ENCODE data around the gene RPS8. TPM values are rescaled to one million over a fixed set of nuclear protein-coding genes. Genes with fewer than 3 reads are reported as not detected.
"Not testable (repeated sequence)": the region's sequence is repeated elsewhere in the genome, so short reads cannot be mapped to it uniquely, and the experiment has no call there.

RPS8 gene
- total RNA-seq, 2 donors from 2014 or later: 1,019 to 1,075 TPM

DNA sequence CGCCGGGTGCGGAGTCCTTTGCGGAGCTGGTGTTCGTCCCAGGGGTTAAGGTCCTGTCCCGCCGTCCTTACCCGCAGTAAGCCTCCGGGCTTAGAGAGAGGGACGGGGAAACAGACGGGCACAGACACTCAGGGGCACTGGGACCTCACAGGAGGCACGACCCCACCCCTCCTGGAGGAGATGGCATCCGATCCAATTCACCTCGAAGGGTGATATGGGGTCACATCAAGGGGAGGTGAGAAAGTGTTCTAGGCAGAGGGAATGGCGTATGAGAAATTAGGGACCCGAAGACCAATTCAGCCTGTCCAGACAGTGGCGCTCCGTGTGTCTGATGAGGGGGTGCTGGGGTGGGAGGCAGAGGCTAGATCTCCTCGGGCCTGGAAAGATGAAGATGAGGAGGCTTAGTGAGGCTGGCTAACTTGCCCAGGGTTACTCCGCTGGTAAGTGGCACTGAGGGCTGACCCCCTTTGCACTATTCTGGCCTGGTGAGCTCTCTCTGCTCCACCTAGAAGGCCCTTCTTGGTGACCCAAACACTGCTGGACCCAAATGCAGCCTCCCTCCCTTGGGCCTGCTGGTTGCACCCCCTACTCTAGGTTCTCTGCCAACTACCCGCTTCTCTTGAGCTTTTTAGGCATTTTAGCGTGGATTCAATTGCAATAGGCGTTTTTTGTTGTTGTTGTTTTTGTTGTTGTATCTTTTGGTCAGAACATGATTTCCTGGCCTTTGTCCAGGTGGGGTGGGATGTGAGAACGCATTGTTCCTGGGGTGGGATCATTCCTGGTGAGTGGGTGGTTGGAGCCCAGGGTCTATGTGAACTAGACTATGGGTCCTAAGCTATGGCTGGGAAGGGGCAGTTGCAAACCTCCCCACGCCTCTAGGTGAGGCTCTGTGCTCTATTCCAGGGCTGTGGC, 45.2 kb downstream of the RPS8 start:
- Histone ChIP-seq H3K9me3 (no peaks in the 10 kb centered on the region), H3K27me3 (replicated peaks; ENCODE audit: insufficient read depth) (no peaks in the 10 kb centered on the region), H3K36me3 (no peaks in the 10 kb centered on the region), H3K4me1 (ENCODE audit: control insufficient read depth in 1 of 2, low read depth in 2 of 2) (peaks cover 3 to 32% of the 10 kb centered on the region in 2 donors), H3K27ac (peak overlapping the region; percentile 91 to 97), H3K4me3 (peak overlapping the region; percentile 77)
- ATAC-seq (ENCODE audit: insufficient number of reproducible peaks, low FRiP score, low read depth): no peak
- TF ChIP-seq, protein P1, sequence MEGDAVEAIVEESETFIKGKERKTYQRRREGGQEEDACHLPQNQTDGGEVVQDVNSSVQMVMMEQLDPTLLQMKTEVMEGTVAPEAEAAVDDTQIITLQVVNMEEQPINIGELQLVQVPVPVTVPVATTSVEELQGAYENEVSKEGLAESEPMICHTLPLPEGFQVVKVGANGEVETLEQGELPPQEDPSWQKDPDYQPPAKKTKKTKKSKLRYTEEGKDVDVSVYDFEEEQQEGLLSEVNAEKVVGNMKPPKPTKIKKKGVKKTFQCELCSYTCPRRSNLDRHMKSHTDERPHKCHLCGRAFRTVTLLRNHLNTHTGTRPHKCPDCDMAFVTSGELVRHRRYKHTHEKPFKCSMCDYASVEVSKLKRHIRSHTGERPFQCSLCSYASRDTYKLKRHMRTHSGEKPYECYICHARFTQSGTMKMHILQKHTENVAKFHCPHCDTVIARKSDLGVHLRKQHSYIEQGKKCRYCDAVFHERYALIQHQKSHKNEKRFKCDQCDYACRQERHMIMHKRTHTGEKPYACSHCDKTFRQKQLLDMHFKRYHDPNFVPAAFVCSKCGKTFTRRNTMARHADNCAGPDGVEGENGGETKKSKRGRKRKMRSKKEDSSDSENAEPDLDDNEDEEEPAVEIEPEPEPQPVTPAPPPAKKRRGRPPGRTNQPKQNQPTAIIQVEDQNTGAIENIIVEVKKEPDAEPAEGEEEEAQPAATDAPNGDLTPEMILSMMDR (IDR thresholded peaks at IDR 0.05): no peak
- no peak for DNase-seq (ENCODE audit: low spot score)

DNA sequence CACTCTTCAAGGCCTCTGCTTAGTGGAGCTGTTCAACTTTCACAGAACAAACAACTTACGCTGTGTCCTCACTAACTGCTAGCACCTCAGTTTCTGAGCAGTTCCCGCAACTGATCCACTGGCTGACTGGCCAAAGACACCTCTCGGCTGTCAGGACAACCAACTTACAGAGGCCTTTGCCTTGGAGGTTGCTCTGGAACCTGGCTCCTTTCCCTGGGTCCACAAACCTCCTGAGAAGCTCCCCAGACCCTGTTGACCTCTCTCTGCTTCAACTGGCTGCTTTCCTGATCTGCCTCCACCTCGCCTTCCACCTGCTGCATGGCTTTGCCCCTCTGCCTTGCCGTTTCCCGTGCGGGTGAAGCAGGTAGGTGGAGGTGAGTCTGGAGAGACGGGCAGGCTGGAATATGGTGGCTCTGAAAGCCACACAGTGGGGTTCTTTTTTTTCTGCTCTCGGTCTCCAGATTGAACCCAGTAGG, 45.9 kb downstream of the RPS8 start:
- ATAC-seq (ENCODE audit: insufficient number of reproducible peaks, low FRiP score, low read depth) (no peak), DNase-seq (ENCODE audit: low spot score) (no peak)
- Histone ChIP-seq H3K9me3 (no peaks in the 10 kb centered on the region), H3K4me3 (no peak overlapping the region), H3K27ac (peak overlapping the region; percentile 91 to 97), H3K36me3 (no peaks in the 10 kb centered on the region), H3K4me1 (ENCODE audit: control insufficient read depth in 1 of 2, low read depth in 2 of 2) (peaks cover 3 to 32% of the 10 kb centered on the region in 2 donors), H3K27me3 (replicated peaks; ENCODE audit: insufficient read depth) (no peaks in the 10 kb centered on the region)
- TF ChIP-seq, protein P1 (IDR thresholded peaks at IDR 0.05): no peak

DNA sequence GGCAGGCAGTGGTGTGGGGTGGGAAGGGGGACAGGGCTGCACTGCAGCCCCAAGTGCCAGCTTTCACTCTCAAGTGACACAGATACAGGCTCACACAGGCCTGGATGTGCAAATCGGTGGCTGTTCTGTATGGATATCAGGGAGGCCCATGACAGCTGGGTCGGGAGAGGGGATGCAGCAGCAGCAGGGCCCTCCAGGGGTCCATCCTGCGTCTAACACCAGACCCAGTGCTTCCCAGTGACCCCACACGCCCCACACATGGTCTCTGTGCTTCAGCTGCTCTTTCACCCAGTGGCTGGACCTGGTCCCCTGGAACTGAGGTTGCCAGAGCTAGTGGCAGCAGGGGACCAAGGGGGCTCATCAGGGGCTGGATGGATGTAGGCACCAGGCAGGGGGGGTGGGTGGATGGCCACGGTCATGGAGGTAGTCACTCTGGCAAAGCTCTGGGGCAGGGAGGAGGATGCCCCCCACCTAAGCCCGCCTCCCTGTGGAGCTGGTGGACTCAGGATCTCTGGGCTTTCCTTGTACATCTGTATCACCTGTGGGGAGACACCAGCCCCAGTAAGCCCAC, 46.9 kb downstream of the RPS8 start:
- Histone ChIP-seq H3K36me3 (no peaks in the 10 kb centered on the region), H3K9me3 (no peaks in the 10 kb centered on the region), H3K27me3 (replicated peaks; ENCODE audit: insufficient read depth) (no peaks in the 10 kb centered on the region), H3K4me3 (no peak overlapping the region), H3K27ac (no peak overlapping the region), H3K4me1 (ENCODE audit: control insufficient read depth in 1 of 2, low read depth in 2 of 2) (peaks cover 3 to 32% of the 10 kb centered on the region in 2 donors)
- TF ChIP-seq, protein P1 (IDR thresholded peaks at IDR 0.05): no peak
- ATAC-seq (ENCODE audit: insufficient number of reproducible peaks, low FRiP score, low read depth) (no peak), DNase-seq (ENCODE audit: low spot score) (no peak)

DNA sequence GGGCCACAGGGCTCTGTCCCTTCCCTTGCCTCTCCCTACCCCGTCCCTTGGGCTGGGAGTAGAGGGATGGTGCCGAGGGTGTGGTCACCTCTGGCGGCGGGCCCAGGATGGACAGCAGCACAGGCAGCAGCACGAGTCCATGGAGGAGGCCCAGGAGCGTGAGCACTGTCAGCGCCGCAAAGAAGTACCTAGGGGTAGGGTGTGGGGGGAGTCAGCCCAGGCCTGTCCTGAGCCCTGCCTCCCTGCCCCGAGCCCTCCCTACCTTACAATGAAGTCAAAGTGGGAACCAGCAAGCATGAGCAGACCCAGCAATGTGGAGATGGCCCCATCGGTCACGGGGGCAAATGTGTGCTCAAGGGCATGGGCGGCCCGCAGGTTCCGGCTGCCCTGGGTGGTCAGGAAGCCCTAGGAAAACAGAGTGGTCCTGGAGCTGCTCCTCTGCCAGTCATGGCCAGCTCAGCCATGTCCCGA, 47.7 kb downstream of the RPS8 start:
- TF ChIP-seq, protein P1 (IDR thresholded peaks at IDR 0.05): no peak
- DNase-seq (ENCODE audit: low spot score) (no peak), ATAC-seq (ENCODE audit: insufficient number of reproducible peaks, low FRiP score, low read depth) (no peak)
- Histone ChIP-seq H3K4me1 (ENCODE audit: control insufficient read depth in 1 of 2, low read depth in 2 of 2) (peaks cover 3 to 32% of the 10 kb centered on the region in 2 donors), H3K4me3 (no peak overlapping the region), H3K27me3 (replicated peaks; ENCODE audit: insufficient read depth) (no peaks in the 10 kb centered on the region), H3K9me3 (no peaks in the 10 kb centered on the region), H3K36me3 (no peaks in the 10 kb centered on the region), H3K27ac (no peak overlapping the region)

DNA sequence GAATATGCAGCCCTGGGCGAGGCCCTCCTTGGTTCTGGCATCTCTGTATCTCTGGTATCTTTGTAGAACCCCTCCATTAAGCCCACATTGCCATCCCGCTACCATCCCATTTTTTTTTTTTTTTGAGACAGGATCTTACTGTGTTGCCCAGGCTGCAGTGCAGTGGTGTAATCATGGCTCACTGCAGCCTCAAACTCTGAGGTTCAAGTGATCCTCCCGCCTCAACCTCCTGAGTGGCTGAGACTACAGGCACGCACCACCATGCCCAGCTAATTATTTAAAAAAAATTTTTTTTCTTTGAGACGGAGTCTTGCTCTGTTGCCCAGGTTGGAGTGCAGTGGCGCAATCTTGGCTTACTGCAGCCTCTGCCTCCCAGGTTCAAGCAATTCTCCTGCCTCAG, 49.1 kb downstream of the RPS8 start:
- H3K4me3 ChIP-seq; DNase-seq (ENCODE audit: low spot score); H3K36me3 ChIP-seq; ATAC-seq (ENCODE audit: insufficient number of reproducible peaks, low FRiP score, low read depth); H3K27me3 ChIP-seq (replicated peaks; ENCODE audit: insufficient read depth); H3K27ac ChIP-seq; H3K9me3 ChIP-seq: not testable (repeated sequence)
- H3K4me1 ChIP-seq (ENCODE audit: control insufficient read depth in 1 of 2, low read depth in 2 of 2): peaks cover 3 to 18% of the 10 kb centered on the region in 2 donors
